Hepatocyte (in vitro differentiated cells): Measurements from ENCODE around the gene CKS1B. TPM values are rescaled to one million over a fixed set of nuclear protein-coding genes. Genes with fewer than 3 reads are reported as not detected.

ENCODE experiments used
- DNase-seq: peaks from one replicate; pipeline ENCODE4 v3.0.0-alpha.2; 2016; ENCODE audit warnings: low spot score
- H2AFZ ChIP-seq: fragments of 200-600 bp; sonication (generic); 2 replicates; pipeline ENCODE4 v1.6.0; 2016; ENCODE audit warnings: antibody characterized with exemption, mild to moderate bottlenecking
- H3K27ac ChIP-seq: fragments of 200-600 bp; sonication (generic); 2 replicates; pipeline ENCODE4 v1.5.1; 2016; ENCODE audit warnings: mild to moderate bottlenecking
- H3K27me3 ChIP-seq: fragments of 200-600 bp; sonication (generic); 2 replicates; pipeline ENCODE4 v1.6.1; 2016
- H3K36me3 ChIP-seq: fragments of 200-600 bp; sonication (generic); replicated peaks from 2 replicates; pipeline ENCODE4 v1.5.1; 2016; ENCODE audit warnings: low read depth; ENCODE audit not compliant: insufficient read depth
- H3K4me1 ChIP-seq: fragments of 200-600 bp; sonication (generic); 2 replicates; pipeline ENCODE4 v1.5.1; 2016; ENCODE audit warnings: mild to moderate bottlenecking, moderate library complexity; ENCODE audit not compliant: insufficient read depth
- H3K4me2 ChIP-seq: fragments of 200-600 bp; sonication (generic); 2 replicates; pipeline ENCODE4 v1.6.0; 2016
- H3K4me3 ChIP-seq: fragments of 200-600 bp; sonication (generic); 2 replicates; pipeline ENCODE4 v1.5.1; 2016; ENCODE audit warnings: mild to moderate bottlenecking
- H3K79me2 ChIP-seq: fragments of 200-600 bp; sonication (generic); 2 replicates; pipeline ENCODE4 v1.6.0; 2017; ENCODE audit warnings: mild to moderate bottlenecking
- H3K9me2 ChIP-seq: fragments of 200-600 bp; sonication (generic); replicated peaks from 2 replicates; pipeline ENCODE4 v1.6.0; 2017; ENCODE audit warnings: mild to moderate bottlenecking; ENCODE audit not compliant: insufficient read depth
- H3K9me3 ChIP-seq: fragments of 200-600 bp; sonication (generic); 2 replicates; pipeline ENCODE4 v1.5.1; 2016; ENCODE audit warnings: low read depth, mild to moderate bottlenecking
- H4K20me1 ChIP-seq: fragments of 200-600 bp; sonication (generic); 2 replicates; pipeline ENCODE4 v1.6.0; 2016; ENCODE audit warnings: mild to moderate bottlenecking; ENCODE audit not compliant: insufficient read depth, poor library complexity, severe bottlenecking
- CTCF ChIP-seq: fragments of 200-600 bp; sonication (generic); IDR thresholded peaks from 2 replicates; pipeline ENCODE4 v1.5.1; 2016; ENCODE audit warnings: antibody characterized with exemption, mild to moderate bottlenecking; ENCODE audit not compliant: poor library complexity
- EZH2 ChIP-seq: fragments of 200-600 bp; sonication (generic); IDR thresholded peaks from 2 replicates; pipeline ENCODE4 v1.6.1; 2016; ENCODE audit warnings: antibody characterized with exemption, mild to moderate bottlenecking, borderline replicate concordance
- EZH2phosphoT487 ChIP-seq: fragments of 200-600 bp; sonication (generic); IDR thresholded peaks from one replicate; pipeline ENCODE4 v1.6.1; 2018; ENCODE audit warnings: antibody characterized with exemption, mild to moderate bottlenecking, low read depth, moderate library complexity; ENCODE audit not compliant: unreplicated experiment, severe bottlenecking
- WGBS: methylation state at CpG from one replicate; pipeline ENCODE4 v1.1.6; 2016; ENCODE audit warnings: low lambda C conversion rate; ENCODE audit errors: missing lambda C conversion rate; 5-methylcytosine and 5-hydroxymethylcytosine counted together
- polyA plus RNA-seq: library from polyadenylated mRNA; unstranded; fragments of >200 nt; fragmentation: Nextera tagmentation; extraction: Ambion mirVana; gene quantifications from 2 replicates; pipeline ENCODE4 v1.2.1, GENCODE V29; 2016
- total RNA-seq: library from RNA; depleted of rRNA; stranded (reverse); fragments of >200 nt; gene quantifications from 2 replicates; pipeline ENCODE4 v1.2.3, GENCODE V29; 2014

Gene CKS1B
- total and polyA plus RNA-seq, 2 experiments from 2014 or later = 40.4 to 91.3 TPM

GRCh38 chr1:155001425-155001674 lies 26.9 kb downstream of the CKS1B start:
- peaks cover 10% of the 10 kb centered on the region for H4K20me1 ChIP-seq
- no peaks in the 10 kb centered on the region for H3K9me2 ChIP-seq
- no peak for DNase-seq
- H3K27me3 ChIP-seq = no peaks in the 10 kb centered on the region
- H3K79me2 ChIP-seq = peaks cover 40% of the 10 kb centered on the region
- WGBS = under 1% methylated on average over 11 of the region's 11 CpGs
- H2AFZ ChIP-seq = peak overlapping the region; percentile 51
- H3K36me3 ChIP-seq = no peaks in the 10 kb centered on the region
- peak overlapping the region; percentile 92 for H3K4me2 ChIP-seq
- H3K4me1 ChIP-seq = peaks cover 17% of the 10 kb centered on the region
- H3K27ac ChIP-seq = peak overlapping the region; percentile 98
- peak overlapping the region; percentile 69 for H3K4me3 ChIP-seq
- no peaks in the 10 kb centered on the region for H3K9me3 ChIP-seq
- TF ChIP-seq EZH2 (no peak), EZH2phosphoT487 (no peak), CTCF (no peak)

DNA sequence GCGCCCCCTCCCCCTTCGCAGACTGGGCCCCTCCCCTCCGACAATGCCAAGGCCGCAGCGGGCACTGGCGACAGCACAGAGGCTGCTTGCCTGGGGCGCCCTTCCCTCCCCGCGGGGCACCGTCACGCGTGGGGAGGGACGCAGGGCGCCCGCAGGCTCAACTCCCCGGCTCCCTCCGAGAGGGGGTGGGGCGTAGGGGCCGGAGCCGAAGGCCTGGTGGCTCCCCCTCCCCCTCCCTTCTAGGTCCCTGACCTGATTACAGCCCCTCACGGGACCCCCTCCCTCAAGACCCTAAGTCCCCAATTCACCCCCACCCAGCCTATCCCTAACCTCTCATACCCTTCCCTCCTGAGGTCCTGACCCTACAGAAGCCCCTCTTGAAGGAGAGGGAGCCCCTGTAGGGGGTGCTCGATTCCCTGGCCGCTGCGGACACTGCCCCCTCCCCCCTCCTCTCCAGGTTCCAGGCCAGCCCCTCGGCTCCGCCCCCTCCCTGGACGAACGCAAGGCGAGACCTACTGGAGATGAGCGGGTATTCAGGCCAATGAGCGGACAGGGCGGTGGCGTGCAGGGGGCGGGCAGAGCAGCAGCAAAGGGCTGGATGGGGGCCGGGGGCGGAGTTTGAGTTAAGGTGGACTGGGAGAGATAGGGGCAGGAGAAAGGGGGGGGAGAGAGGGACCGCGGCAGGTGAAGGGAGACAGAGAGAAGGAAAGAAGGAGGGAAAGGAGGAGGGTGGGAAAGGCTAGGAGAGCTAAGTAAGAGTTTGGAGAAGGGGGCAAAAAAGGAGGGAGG lies 27.4 kb downstream of the CKS1B start:
- Histone ChIP-seq H4K20me1 (peaks cover 10% of the 10 kb centered on the region), H3K27me3 (no peaks in the 10 kb centered on the region), H3K4me3 (peak overlapping the region; percentile 69), H3K36me3 (no peaks in the 10 kb centered on the region), H3K27ac (peak overlapping the region; percentile 98), H3K79me2 (peaks cover 45% of the 10 kb centered on the region), H3K9me3 (no peaks in the 10 kb centered on the region), H2AFZ (peak overlapping the region; percentile 51), H3K4me2 (peak overlapping the region; percentile 95), H3K4me1 (peaks cover 17% of the 10 kb centered on the region), H3K9me2 (no peaks in the 10 kb centered on the region)
- peak; percentile 99 for DNase-seq
- TF ChIP-seq CTCF (peak; percentile 57), EZH2 (no peak)
- WGBS = 0% methylated on average over 20 of the region's 38 CpGs

GRCh38 chr1:155002464-155003226 lies 28.2 kb downstream of the CKS1B start, which contains the start of gene ZBTB7B:
Gene ZBTB7B, plus strand, starts transcription at chr1:155002802. Its CDS starts 11,859 bp downstream, at chr1:155014661.
- Histone ChIP-seq H4K20me1 (peaks cover 10% of the 10 kb centered on the region), H3K9me2 (no peaks in the 10 kb centered on the region), H3K4me1 (peaks cover 17% of the 10 kb centered on the region), H3K4me2 (peak within 1 kb of the TSS; percentile 95), H2AFZ (peak within 1 kb of the TSS; percentile 51), H3K9me3 (no peaks in the 10 kb centered on the region), H3K79me2 (peaks cover 53% of the 10 kb centered on the region), H3K27me3 (no peaks in the 10 kb centered on the region), H3K27ac (peak within 1 kb of the TSS; percentile 98), H3K4me3 (peak within 1 kb of the TSS; percentile 94), H3K36me3 (no peaks in the 10 kb centered on the region)
- TF ChIP-seq CTCF (no peak), EZH2 (no peak), EZH2phosphoT487 (no peak)
- 2% methylated on average over 13 of the region's 35 CpGs for WGBS
- peak; percentile 77 for DNase-seq
